ENCODE results near the gene OBSCN. TPM values are rescaled to one million over a fixed set of nuclear protein-coding genes. Genes with fewer than 3 reads are reported as not detected.
A peak's percentile ranks its signal among the peaks of the same experiment; 100 is the strongest.

The OBSCN gene
- total and polyA plus RNA-seq, 2 donors (not counting 3 experiments of a cell fraction or from before 2014, with no cell fraction given), result 1.5 to 2.9 TPM

DNA sequence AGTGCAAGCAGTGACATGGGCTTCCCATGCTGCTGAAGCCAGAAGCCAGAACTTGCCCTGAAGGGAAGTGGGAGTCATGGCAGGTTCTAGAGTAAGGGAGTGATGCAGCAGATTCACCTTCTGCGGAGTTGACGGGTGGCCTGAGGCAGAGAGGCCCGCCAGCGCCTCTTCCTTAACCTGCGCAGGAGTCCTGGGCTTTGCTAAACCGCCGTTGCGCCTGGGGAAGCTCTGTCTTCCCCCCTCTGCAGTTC lies 67.3 kb downstream of the OBSCN start:
- Histone ChIP-seq H3K9ac (replicated peaks; ENCODE audit: extremely low read depth, insufficient read depth, low read length) (no peak overlapping the region), H3K27me3 (ENCODE audit: control insufficient read depth in 2 of 2, insufficient read depth in 2 of 2, low read length in 2 of 2) (no peaks in the 10 kb centered on the region), H3K79me2 (ENCODE audit: control insufficient read depth, insufficient read depth, low read length) (no peaks in the 10 kb centered on the region), H3K4me3 (replicated peaks in 1 of 3; ENCODE audit: insufficient read depth in 1 of 3, low read depth in 1 of 3, low read length in 3 of 3) (peak overlapping the region; percentile 40 to 62 (median 49)), H3K9me3 (replicated peaks; ENCODE audit: control insufficient read depth, insufficient read depth, low read length) (no peaks in the 10 kb centered on the region), H3K27ac (ENCODE audit: insufficient read depth, low read depth, low read length) (no peak overlapping the region), H3K9me1 (replicated peaks; ENCODE audit: control insufficient read depth, extremely low read depth, insufficient read depth, low read length) (no peaks in the 10 kb centered on the region), H2AFZ (ENCODE audit: low read depth, low read length) (peak overlapping the region; percentile 99), H3K36me3 (ENCODE audit: control insufficient read depth in 2 of 2, extremely low read depth in 1 of 2, insufficient read depth in 2 of 2, low read length in 2 of 2) (peaks cover 0 to 2% of the 10 kb centered on the region in 2 experiments), H4K20me1 (replicated peaks; ENCODE audit: control insufficient read depth, extremely low read depth, insufficient read depth, low read length) (no peaks in the 10 kb centered on the region), H3K4me2 (ENCODE audit: insufficient read depth, low read length) (peak overlapping the region; percentile 65), H3K4me1 (ENCODE audit: control insufficient read depth, extremely low read depth, insufficient read depth, low read length) (peaks cover 15% of the 10 kb centered on the region)
- no peak for TF ChIP-seq POLR2AphosphoS5 (IDR thresholded peaks at IDR 0.05; ENCODE audit: insufficient read depth, low read depth, low read length)
- no peak for TF ChIP-seq JUN (IDR thresholded peaks at IDR 0.05; ENCODE audit: borderline replicate concordance, insufficient read depth, insufficient read length, low read depth)
- TF ChIP-seq, protein P1, sequence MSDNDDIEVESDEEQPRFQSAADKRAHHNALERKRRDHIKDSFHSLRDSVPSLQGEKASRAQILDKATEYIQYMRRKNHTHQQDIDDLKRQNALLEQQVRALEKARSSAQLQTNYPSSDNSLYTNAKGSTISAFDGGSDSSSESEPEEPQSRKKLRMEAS (IDR thresholded peaks at IDR 0.05; ENCODE audit: insufficient read depth, insufficient read length), result no peak
- TF ChIP-seq EZH2 (IDR thresholded peaks at IDR 0.05; ENCODE audit: borderline replicate concordance, low read depth, low read length, severe bottlenecking), result no peak
- no peak for TF ChIP-seq MYC (IDR thresholded peaks at IDR 0.05; ENCODE audit: low read depth, low read length)
- no peak for TF ChIP-seq FOS (IDR thresholded peaks at IDR 0.05; ENCODE audit: borderline replicate concordance, insufficient read depth, low read length)
- DNase-seq (ENCODE audit: low read depth, low spot score) (no peak), FAIRE-seq (no peak)
- intact Hi-C loops (cut with micrococcal nuclease) (loop anchor here (5.0 to 10.0 kb wide), 3 partner anchors 38 to 182 kb away; a partner anchor contains a TSS), dilution Hi-C loops (cut with MboI; ENCODE audit: extremely low pct_ligation_motif_present, low sequenced_read_pairs) (no loop called here)
- POLR2A ChIA-PET, result no interaction called here
- CTCF ChIA-PET, result interaction anchor here (1.0 to 1.9 kb wide), 8 partner anchors 16 to 276 kb away, joined by 3 to 6 read pairs (median 4); partner anchors contain the start of gene TRIM11
- no TSS peak for BruUV-seq (replicated peaks)

DNA sequence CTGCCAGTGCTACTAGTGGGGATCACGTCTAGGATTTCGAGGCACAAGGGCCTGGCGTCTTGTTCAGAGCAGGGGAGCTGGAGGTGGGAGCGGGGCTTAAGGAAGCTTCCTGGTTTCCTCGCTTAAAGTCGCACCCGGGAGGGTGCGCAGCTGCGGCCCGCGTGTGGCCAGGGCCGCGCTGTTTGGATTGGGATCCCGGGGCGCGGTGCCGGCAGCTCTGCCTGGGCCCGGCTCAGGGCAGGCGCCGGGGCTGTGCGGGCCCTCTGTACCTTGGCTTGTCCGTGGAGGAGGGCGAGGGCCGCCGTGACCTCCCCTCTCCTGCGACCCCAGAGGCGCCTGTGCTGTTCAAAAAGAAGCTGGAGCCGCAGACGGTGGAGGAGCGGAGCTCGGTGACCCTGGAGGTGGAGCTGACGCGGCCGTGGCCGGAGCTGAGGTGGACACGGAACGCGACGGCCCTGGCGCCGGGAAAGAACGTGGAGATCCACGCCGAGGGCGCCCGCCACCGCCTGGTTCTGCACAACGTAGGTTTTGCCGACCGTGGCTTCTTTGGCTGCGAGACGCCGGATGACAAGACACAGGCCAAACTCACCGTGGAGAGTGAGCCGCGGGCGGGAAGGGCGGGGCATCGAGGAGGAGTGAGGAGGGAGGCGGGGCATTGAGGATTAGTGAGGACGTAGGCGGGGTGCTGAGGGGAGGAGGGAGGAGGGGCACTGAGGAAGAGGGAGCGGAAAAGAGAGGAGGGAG lies 67.8 kb downstream of the OBSCN start:
- no peak for TF ChIP-seq POLR2A (IDR thresholded peaks at IDR 0.05; ENCODE audit: low read depth, low read length)
- no peak for TF ChIP-seq JUN (IDR thresholded peaks at IDR 0.05; ENCODE audit: borderline replicate concordance, insufficient read depth, insufficient read length, low read depth)
- TF ChIP-seq POLR2AphosphoS5 (IDR thresholded peaks at IDR 0.05; ENCODE audit: insufficient read depth, low read depth, low read length), result no peak
- no peak for TF ChIP-seq MYC (IDR thresholded peaks at IDR 0.05; ENCODE audit: low read depth, low read length)
- no peak for TF ChIP-seq EZH2 (IDR thresholded peaks at IDR 0.05; ENCODE audit: borderline replicate concordance, low read depth, low read length, severe bottlenecking)
- TF ChIP-seq, protein P1 (IDR thresholded peaks at IDR 0.05; ENCODE audit: insufficient read depth, insufficient read length), result no peak
- TF ChIP-seq FOS (IDR thresholded peaks at IDR 0.05; ENCODE audit: borderline replicate concordance, insufficient read depth, low read length), result no peak
- no peak for TF ChIP-seq GATA2 (IDR thresholded peaks at IDR 0.05; ENCODE audit: insufficient read depth, insufficient read length, low read depth, low read length)
- TF ChIP-seq, protein P2, sequence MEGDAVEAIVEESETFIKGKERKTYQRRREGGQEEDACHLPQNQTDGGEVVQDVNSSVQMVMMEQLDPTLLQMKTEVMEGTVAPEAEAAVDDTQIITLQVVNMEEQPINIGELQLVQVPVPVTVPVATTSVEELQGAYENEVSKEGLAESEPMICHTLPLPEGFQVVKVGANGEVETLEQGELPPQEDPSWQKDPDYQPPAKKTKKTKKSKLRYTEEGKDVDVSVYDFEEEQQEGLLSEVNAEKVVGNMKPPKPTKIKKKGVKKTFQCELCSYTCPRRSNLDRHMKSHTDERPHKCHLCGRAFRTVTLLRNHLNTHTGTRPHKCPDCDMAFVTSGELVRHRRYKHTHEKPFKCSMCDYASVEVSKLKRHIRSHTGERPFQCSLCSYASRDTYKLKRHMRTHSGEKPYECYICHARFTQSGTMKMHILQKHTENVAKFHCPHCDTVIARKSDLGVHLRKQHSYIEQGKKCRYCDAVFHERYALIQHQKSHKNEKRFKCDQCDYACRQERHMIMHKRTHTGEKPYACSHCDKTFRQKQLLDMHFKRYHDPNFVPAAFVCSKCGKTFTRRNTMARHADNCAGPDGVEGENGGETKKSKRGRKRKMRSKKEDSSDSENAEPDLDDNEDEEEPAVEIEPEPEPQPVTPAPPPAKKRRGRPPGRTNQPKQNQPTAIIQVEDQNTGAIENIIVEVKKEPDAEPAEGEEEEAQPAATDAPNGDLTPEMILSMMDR (IDR thresholded peaks at IDR 0.05; ENCODE audit: extremely low read depth in 1 of 2, insufficient read depth in 1 of 2, low read depth in 1 of 2, low read length in 2 of 2), result no peak
- Histone ChIP-seq H3K4me1 (ENCODE audit: control insufficient read depth, extremely low read depth, insufficient read depth, low read length) (peaks cover 10% of the 10 kb centered on the region), H3K9me1 (replicated peaks; ENCODE audit: control insufficient read depth, extremely low read depth, insufficient read depth, low read length) (no peaks in the 10 kb centered on the region), H3K36me3 (ENCODE audit: control insufficient read depth in 2 of 2, extremely low read depth in 1 of 2, insufficient read depth in 2 of 2, low read length in 2 of 2) (peaks cover 0 to 2% of the 10 kb centered on the region in 2 experiments), H3K4me3 (replicated peaks in 1 of 3; ENCODE audit: insufficient read depth in 1 of 3, low read depth in 1 of 3, low read length in 3 of 3) (peak overlapping the region; percentile 40 to 62 (median 49)), H3K9ac (replicated peaks; ENCODE audit: extremely low read depth, insufficient read depth, low read length) (peak overlapping the region; percentile 63), H3K79me2 (ENCODE audit: control insufficient read depth, insufficient read depth, low read length) (no peaks in the 10 kb centered on the region), H3K9me3 (replicated peaks; ENCODE audit: control insufficient read depth, insufficient read depth, low read length) (no peaks in the 10 kb centered on the region), H4K20me1 (replicated peaks; ENCODE audit: control insufficient read depth, extremely low read depth, insufficient read depth, low read length) (no peaks in the 10 kb centered on the region), H2AFZ (ENCODE audit: low read depth, low read length) (peak overlapping the region; percentile 99), H3K27ac (ENCODE audit: insufficient read depth, low read depth, low read length) (peak overlapping the region; percentile 21), H3K4me2 (ENCODE audit: insufficient read depth, low read length) (peak overlapping the region; percentile 65), H3K27me3 (ENCODE audit: control insufficient read depth in 2 of 2, insufficient read depth in 2 of 2, low read length in 2 of 2) (no peaks in the 10 kb centered on the region)
- DNase-seq (ENCODE audit: low read depth, low spot score) (peak; percentile 75), FAIRE-seq (peak; percentile 59)
- dilution Hi-C loops (cut with MboI; ENCODE audit: extremely low pct_ligation_motif_present, low sequenced_read_pairs), result no loop called here
- intact Hi-C loops (cut with micrococcal nuclease), result loop anchor here (2.0 to 10.0 kb wide), 4 partner anchors 38 to 182 kb away; a partner anchor contains a TSS
- ChIA-PET POLR2A (no interaction called here), CTCF (interaction anchor here (1.0 to 1.9 kb wide), 8 partner anchors 15 to 276 kb away, joined by 3 to 6 read pairs (median 4); partner anchors contain the start of gene TRIM11)
- BruUV-seq (replicated peaks), result TSS peak; percentile 55
